Gastroesophageal sphincter (tissue), 3 donors: Measurements from ENCODE around the gene ATP5F1D.

Experiments used
- CTCF ChIP-seq, 4 experiments: fragments of 200-600 bp in 2 of 4; fragments of 450-650 bp in 2 of 4; sonication (generic) in 1 of 4; IDR thresholded peaks; one replicate each; pipeline ENCODE4 v1.5.1; 2017 to 2019; ENCODE audit warnings: antibody characterized with exemption in 4 of 4, mild to moderate bottlenecking in 2 of 4, moderate library complexity in 2 of 4
- POLR2A ChIP-seq, 2 donors: fragments of 450-650 bp; IDR thresholded peaks; one replicate each; pipeline ENCODE4 v1.6.1; 2017; ENCODE audit warnings: antibody characterized with exemption in 2 of 2, mild to moderate bottlenecking in 2 of 2, moderate library complexity in 1 of 2
- POLR2AphosphoS5 ChIP-seq: sonication (generic); formaldehyde crosslinking; IDR thresholded peaks from one replicate; pipeline ENCODE4 v1.6.1; 2017; ENCODE audit warnings: antibody characterized with exemption

GRCh38 chr19:1283917-1284292, 42.4 kb downstream of the ATP5F1D start:
- TF ChIP-seq CTCF (IDR thresholded peaks at IDR 0.05), result no peak
- no peak for TF ChIP-seq POLR2AphosphoS5
- no peak for TF ChIP-seq POLR2A (IDR thresholded peaks at IDR 0.05)
